ENCODE results near the gene CACNG5.

DNA sequence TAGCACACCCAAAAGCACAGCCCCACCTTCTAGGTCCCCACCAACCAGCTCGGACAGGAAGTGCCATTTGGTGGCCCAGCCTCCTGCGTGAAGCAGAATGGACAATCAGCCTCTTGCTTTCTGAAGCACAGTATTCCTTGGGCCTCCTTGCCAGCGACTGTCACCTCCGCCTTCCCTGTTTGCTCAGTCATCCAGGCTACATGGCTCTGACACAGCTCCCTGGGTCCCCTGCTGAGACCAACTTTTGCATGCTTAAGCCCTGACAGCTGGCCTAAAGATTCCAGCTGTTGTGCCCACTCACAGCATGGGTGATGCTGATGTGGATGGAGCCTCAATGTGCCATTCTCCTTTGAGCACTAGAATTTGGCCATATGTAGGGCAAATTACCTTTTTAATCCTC is 4.5 kb upstream of the CACNG5 start:
- TF ChIP-seq, protein P1, sequence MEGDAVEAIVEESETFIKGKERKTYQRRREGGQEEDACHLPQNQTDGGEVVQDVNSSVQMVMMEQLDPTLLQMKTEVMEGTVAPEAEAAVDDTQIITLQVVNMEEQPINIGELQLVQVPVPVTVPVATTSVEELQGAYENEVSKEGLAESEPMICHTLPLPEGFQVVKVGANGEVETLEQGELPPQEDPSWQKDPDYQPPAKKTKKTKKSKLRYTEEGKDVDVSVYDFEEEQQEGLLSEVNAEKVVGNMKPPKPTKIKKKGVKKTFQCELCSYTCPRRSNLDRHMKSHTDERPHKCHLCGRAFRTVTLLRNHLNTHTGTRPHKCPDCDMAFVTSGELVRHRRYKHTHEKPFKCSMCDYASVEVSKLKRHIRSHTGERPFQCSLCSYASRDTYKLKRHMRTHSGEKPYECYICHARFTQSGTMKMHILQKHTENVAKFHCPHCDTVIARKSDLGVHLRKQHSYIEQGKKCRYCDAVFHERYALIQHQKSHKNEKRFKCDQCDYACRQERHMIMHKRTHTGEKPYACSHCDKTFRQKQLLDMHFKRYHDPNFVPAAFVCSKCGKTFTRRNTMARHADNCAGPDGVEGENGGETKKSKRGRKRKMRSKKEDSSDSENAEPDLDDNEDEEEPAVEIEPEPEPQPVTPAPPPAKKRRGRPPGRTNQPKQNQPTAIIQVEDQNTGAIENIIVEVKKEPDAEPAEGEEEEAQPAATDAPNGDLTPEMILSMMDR (IDR thresholded peaks at IDR 0.05), result no peak
- TF ChIP-seq POLR2A (IDR thresholded peaks at IDR 0.05), result no peak
